ENCODE results near the gene SERBP1. TPM values are rescaled to one million over a fixed set of nuclear protein-coding genes. Genes with fewer than 3 reads are reported as not detected.

Gene SERBP1
- total RNA-seq, 4 donors from 2014 or later: 203 to 254 (median 223) TPM

DNA sequence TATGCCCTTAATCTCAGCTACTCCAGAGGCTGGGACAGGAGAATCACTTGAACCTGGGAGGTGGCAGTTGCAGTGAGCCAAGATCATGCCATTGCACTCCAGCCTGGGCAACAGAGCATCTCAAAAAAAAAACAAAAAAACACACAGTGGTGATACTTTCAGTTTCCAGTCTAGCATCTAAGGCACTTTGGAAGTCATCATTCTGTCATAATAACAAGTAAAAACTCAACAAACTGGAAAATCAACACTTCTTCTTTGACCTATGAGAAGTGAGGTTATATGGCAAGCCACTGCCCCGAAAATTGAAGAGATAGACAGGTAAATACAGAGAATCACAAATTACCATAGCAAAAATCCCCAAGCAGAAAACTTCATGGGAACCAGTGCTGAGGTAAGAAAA lies 70.6 kb downstream of the SERBP1 start:
- intact Hi-C loops (cut with DNase I): no loop called here
- Histone ChIP-seq H3K9me3 (no peaks in the 10 kb centered on the region), H3K27ac (replicated peaks in 1 of 4) (no peak overlapping the region), H3K4me3 (no peak overlapping the region), H3K4me1 (no peaks in the 10 kb centered on the region), H3K36me3 (no peaks in the 10 kb centered on the region), H3K27me3 (no peaks in the 10 kb centered on the region)
- 45% methylated on average over 1 of the region's 1 CpG for WGBS
- no peak for TF ChIP-seq POLR2A (IDR thresholded peaks at IDR 0.05; ENCODE audit: low read depth)
- TF ChIP-seq POLR2AphosphoS5 (IDR thresholded peaks at IDR 0.05): no peak
- TF ChIP-seq, protein P1, sequence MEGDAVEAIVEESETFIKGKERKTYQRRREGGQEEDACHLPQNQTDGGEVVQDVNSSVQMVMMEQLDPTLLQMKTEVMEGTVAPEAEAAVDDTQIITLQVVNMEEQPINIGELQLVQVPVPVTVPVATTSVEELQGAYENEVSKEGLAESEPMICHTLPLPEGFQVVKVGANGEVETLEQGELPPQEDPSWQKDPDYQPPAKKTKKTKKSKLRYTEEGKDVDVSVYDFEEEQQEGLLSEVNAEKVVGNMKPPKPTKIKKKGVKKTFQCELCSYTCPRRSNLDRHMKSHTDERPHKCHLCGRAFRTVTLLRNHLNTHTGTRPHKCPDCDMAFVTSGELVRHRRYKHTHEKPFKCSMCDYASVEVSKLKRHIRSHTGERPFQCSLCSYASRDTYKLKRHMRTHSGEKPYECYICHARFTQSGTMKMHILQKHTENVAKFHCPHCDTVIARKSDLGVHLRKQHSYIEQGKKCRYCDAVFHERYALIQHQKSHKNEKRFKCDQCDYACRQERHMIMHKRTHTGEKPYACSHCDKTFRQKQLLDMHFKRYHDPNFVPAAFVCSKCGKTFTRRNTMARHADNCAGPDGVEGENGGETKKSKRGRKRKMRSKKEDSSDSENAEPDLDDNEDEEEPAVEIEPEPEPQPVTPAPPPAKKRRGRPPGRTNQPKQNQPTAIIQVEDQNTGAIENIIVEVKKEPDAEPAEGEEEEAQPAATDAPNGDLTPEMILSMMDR (IDR thresholded peaks at IDR 0.05): no peak
- TF ChIP-seq EP300 (IDR thresholded peaks at IDR 0.05): no peak
- DNase-seq (ENCODE audit: extremely low spot score): no peak

Small RNA genes within 50 kb of the gene (small RNA-seq; reads per million reads assigned to genes)
- 0 reads per million in 3 donors for gene RNU6-387P

Other genes with a start within 250 kb of the SERBP1 start
- gene IL12RB2, start 122.5 kb downstream of the SERBP1 start, total RNA-seq: 1 to 10 TPM in 1 of 4 donors, under 1 TPM in 2, not detected in 1; 0.29 to 1.3 (median 0.65) TPM